Measurements from ENCODE around the gene CD96. TPM values are rescaled to one million over a fixed set of nuclear protein-coding genes. Genes with fewer than 3 reads are reported as not detected.

CD96 gene
- total and polyA plus RNA-seq, 7 experiments from 2014 or later, result 142 to 309 (median 205) TPM

- H3K27me3 Mint-ChIP-seq, result no peaks in the 10 kb centered on the region
- Histone ChIP-seq H3K9me3 (ENCODE audit: control insufficient read depth in 2 of 3, low read length in 3 of 3) (no peaks in the 10 kb centered on the region), H3K27me3 (ENCODE audit: control insufficient read depth in 2 of 2, insufficient read depth in 2 of 2, low read length in 2 of 2) (no peaks in the 10 kb centered on the region), H3K27ac (ENCODE audit: low read depth, low read length) (no peak overlapping the region), H3K36me3 (ENCODE audit: control insufficient read depth in 2 of 3, insufficient read depth in 3 of 3, low read length in 3 of 3) (no peaks in the 10 kb centered on the region), H3K4me3 (ENCODE audit: low read length) (no peak overlapping the region), H3K4me1 (ENCODE audit: control insufficient read depth in 2 of 2, insufficient read depth in 2 of 2, low read length in 2 of 2) (peaks cover 2 to 8% of the 10 kb centered on the region in 2 donors)
- ATAC-seq (no peak), DNase-seq (no peak)
- H3K27ac Mint-ChIP-seq, result peak overlapping the region in 1 of 9 donors; percentile 24
- no peaks in the 10 kb centered on the region for H3K9me3 Mint-ChIP-seq
- intact Hi-C loops (cut with micrococcal nuclease), result no loop called here
- ChIA-PET POLR2A (no interaction called here), CTCF (interaction anchor here (1.0 to 2.1 kb wide), 5 partner anchors 8 to 27 kb away, joined by 3 to 6 read pairs (median 3); no protein-coding TSS in a partner anchor)
- H3K4me1 Mint-ChIP-seq, result peaks cover 11 to 55% (median 39%) of the 10 kb centered on the region in 7 donors
- peak overlapping the region in 1 of 10 donors; percentile 10 for H3K4me3 Mint-ChIP-seq
- peaks cover 0 to 11% (median 3%) of the 10 kb centered on the region in 5 donors for H3K36me3 Mint-ChIP-seq
These were observed 153.7 kb downstream of the CD96 start for GRCh38 chr3:111695636-111696117.

GRCh38 chr3:111700054-111700453, 158.1 kb downstream of the CD96 start:
- Histone ChIP-seq H3K27ac (ENCODE audit: low read depth, low read length) (no peak overlapping the region), H3K27me3 (ENCODE audit: control insufficient read depth in 2 of 2, insufficient read depth in 2 of 2, low read length in 2 of 2) (no peaks in the 10 kb centered on the region), H3K9me3 (ENCODE audit: control insufficient read depth in 2 of 3, low read length in 3 of 3) (no peaks in the 10 kb centered on the region), H3K36me3 (ENCODE audit: control insufficient read depth in 2 of 3, insufficient read depth in 3 of 3, low read length in 3 of 3) (no peaks in the 10 kb centered on the region), H3K4me1 (ENCODE audit: control insufficient read depth in 2 of 2, insufficient read depth in 2 of 2, low read length in 2 of 2) (peaks cover 0 to 7% of the 10 kb centered on the region in 2 donors), H3K4me3 (ENCODE audit: low read length) (no peak overlapping the region)
- Mint-ChIP-seq H3K27ac (peak overlapping the region in 2 of 9 donors; percentile 15 to 82), H3K4me1 (peaks cover 2 to 42% (median 31%) of the 10 kb centered on the region in 7 donors), H3K4me3 (peak overlapping the region in 1 of 10 donors; percentile 76), H3K9me3 (peaks cover 0 to 1% (median 0%) of the 10 kb centered on the region in 11 donors), H3K27me3 (no peaks in the 10 kb centered on the region), H3K36me3 (peaks cover 0 to 15% (median 3%) of the 10 kb centered on the region in 5 donors)
- no peak for DNase-seq
- ATAC-seq, result no peak
- ChIA-PET CTCF (interaction anchor here (1.2 to 1.7 kb wide), 3 partner anchors 18 to 267 kb away, joined by 3 to 7 read pairs (median 6); no protein-coding TSS in a partner anchor), POLR2A (no interaction called here)
- intact Hi-C loops (cut with micrococcal nuclease), result no loop called here

GRCh38 chr3:111701292-111701906, 159.4 kb downstream of the CD96 start:
- intact Hi-C loops (cut with micrococcal nuclease), result no loop called here
- Histone ChIP-seq H3K36me3 (ENCODE audit: control insufficient read depth in 2 of 3, insufficient read depth in 3 of 3, low read length in 3 of 3) (no peaks in the 10 kb centered on the region), H3K4me3 (ENCODE audit: low read length) (no peak overlapping the region), H3K27ac (ENCODE audit: low read depth, low read length) (no peak overlapping the region), H3K27me3 (ENCODE audit: control insufficient read depth in 2 of 2, insufficient read depth in 2 of 2, low read length in 2 of 2) (no peaks in the 10 kb centered on the region), H3K9me3 (ENCODE audit: control insufficient read depth in 2 of 3, low read length in 3 of 3) (no peaks in the 10 kb centered on the region), H3K4me1 (ENCODE audit: control insufficient read depth in 2 of 2, insufficient read depth in 2 of 2, low read length in 2 of 2) (no peaks in the 10 kb centered on the region)
- peaks cover 0 to 5% (median 0%) of the 10 kb centered on the region in 11 donors for H3K9me3 Mint-ChIP-seq
- ATAC-seq (no peak), DNase-seq (no peak)
- POLR2A ChIA-PET, result no interaction called here
- H3K36me3 Mint-ChIP-seq, result peaks cover 0 to 16% (median 3%) of the 10 kb centered on the region in 5 donors
- H3K27ac Mint-ChIP-seq, result no peak overlapping the region
- H3K4me1 Mint-ChIP-seq, result peaks cover 1 to 43% (median 30%) of the 10 kb centered on the region in 7 donors
- H3K27me3 Mint-ChIP-seq, result no peaks in the 10 kb centered on the region
- H3K4me3 Mint-ChIP-seq, result no peak overlapping the region
- CTCF ChIA-PET, result interaction anchor here (1.6 kb wide), 1 partner anchor 10 kb away, joined by 4 read pairs; no protein-coding TSS in a partner anchor

Other genes with a start within 250 kb of the CD96 start
- 10 to 100 TPM in 1 of 5 experiments, under 1 TPM in 3, not detected in 1; 0.13 to 51.8 (median 0.27) TPM for gene ZBED2, start 53.1 kb downstream of the CD96 start, total RNA-seq
- gene ZBED2, start 53.1 kb downstream of the CD96 start, polyA plus RNA-seq, result 1 to 10 TPM; 1.7 to 1.8 TPM
- 10 to 100 TPM in 3 of 5 experiments, 1 to 10 TPM in 2; 8.2 to 18.3 (median 12.3) TPM for gene PLCXD2, start 132.5 kb downstream of the CD96 start, total RNA-seq
- gene PLCXD2, start 132.5 kb downstream of the CD96 start, polyA plus RNA-seq, result 1 to 10 TPM; 2.1 to 2.4 TPM

All from naive thymus-derived CD4-positive, alpha-beta T cell (primary cell).